Testis (tissue), 2 donors: Measurements from ENCODE around the gene PRKN.

Source experiments
- POLR2A ChIP-seq: fragments of 450-650 bp; IDR thresholded peaks from one replicate; pipeline ENCODE4 v1.6.1; 2017; ENCODE audit warnings: antibody characterized with exemption, mild to moderate bottlenecking, moderate library complexity
- TF ChIP-seq, protein P1 (sequence below), 3 experiments: fragments of 450-650 bp in 2 of 3; fragments of 200-600 bp in 1 of 3; sonication (generic) in 1 of 3; IDR thresholded peaks; one replicate each; pipeline ENCODE4 v1.5.1; 2016 to 2019; ENCODE audit warnings: antibody characterized with exemption in 3 of 3, mild to moderate bottlenecking in 2 of 3, moderate library complexity in 1 of 3

DNA sequence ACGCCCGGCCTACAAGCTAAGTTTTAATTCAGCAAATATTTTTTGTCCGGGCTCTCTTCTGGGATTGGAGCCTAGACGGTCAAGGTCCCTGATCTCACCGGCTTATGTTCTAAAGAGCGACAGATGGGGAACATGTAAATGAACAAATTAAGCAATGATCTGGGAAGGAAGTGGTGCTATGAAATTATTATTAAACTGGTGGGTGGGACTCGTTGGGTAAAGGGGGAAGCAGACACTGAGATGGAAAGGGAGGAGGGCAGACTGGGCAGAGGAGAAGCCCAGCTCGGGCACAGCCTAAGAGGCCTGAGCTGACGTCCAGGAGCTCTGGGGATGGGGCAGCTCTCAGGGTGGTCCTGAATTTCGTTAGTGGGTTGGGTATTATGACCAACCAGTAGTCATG, 1371.9 kb downstream of the PRKN start:
- TF ChIP-seq, protein P1, sequence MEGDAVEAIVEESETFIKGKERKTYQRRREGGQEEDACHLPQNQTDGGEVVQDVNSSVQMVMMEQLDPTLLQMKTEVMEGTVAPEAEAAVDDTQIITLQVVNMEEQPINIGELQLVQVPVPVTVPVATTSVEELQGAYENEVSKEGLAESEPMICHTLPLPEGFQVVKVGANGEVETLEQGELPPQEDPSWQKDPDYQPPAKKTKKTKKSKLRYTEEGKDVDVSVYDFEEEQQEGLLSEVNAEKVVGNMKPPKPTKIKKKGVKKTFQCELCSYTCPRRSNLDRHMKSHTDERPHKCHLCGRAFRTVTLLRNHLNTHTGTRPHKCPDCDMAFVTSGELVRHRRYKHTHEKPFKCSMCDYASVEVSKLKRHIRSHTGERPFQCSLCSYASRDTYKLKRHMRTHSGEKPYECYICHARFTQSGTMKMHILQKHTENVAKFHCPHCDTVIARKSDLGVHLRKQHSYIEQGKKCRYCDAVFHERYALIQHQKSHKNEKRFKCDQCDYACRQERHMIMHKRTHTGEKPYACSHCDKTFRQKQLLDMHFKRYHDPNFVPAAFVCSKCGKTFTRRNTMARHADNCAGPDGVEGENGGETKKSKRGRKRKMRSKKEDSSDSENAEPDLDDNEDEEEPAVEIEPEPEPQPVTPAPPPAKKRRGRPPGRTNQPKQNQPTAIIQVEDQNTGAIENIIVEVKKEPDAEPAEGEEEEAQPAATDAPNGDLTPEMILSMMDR (IDR thresholded peaks at IDR 0.05), result no peak
- no peak for TF ChIP-seq POLR2A
